Measurements from ENCODE around the gene C10orf53. TPM values are rescaled to one million over a fixed set of nuclear protein-coding genes. Genes with fewer than 3 reads are reported as not detected.

C10orf53 gene
- total RNA-seq, 1 donor from 2014 or later, result not detected

- DNase-seq (ENCODE audit: low spot score), result no peak
- Histone ChIP-seq H3K79me2 (ENCODE audit: low read depth) (no peaks in the 10 kb centered on the region), H3K27me3 (peaks cover 57% of the 10 kb centered on the region), H3K4me2 (no peak overlapping the region), H3K27ac (no peak overlapping the region), H3K36me3 (no peaks in the 10 kb centered on the region), H2AFZ (replicated peaks) (no peak overlapping the region), H3K9ac (no peak overlapping the region), H4K20me1 (ENCODE audit: low read depth) (no peaks in the 10 kb centered on the region), H3F3A (ENCODE audit: low read depth) (no peaks in the 10 kb centered on the region), H3K4me3 (no peak overlapping the region), H3K4me1 (peaks cover 9% of the 10 kb centered on the region), H3K9me3 (ENCODE audit: low read depth) (no peaks in the 10 kb centered on the region)
- H3K4me1 Mint-ChIP-seq, result peaks cover 9% of the 10 kb centered on the region
- no peak overlapping the region for H3K4me3 Mint-ChIP-seq
- H3K9me3 Mint-ChIP-seq, result peaks cover 8% of the 10 kb centered on the region
- H3K36me3 Mint-ChIP-seq, result no peaks in the 10 kb centered on the region
- TF ChIP-seq EZH2phosphoT487 (IDR thresholded peaks at IDR 0.05) (no peak), EZH2 (IDR thresholded peaks at IDR 0.05) (no peak), CTCF (IDR thresholded peaks at IDR 0.05) (no peak)
- peaks cover 13% of the 10 kb centered on the region for H3K27me3 Mint-ChIP-seq (ENCODE audit: insufficient read depth, low read depth)
- no peak overlapping the region for H3K27ac Mint-ChIP-seq
Observed at GRCh38 chr10:49682879-49683278, 3.4 kb downstream of the C10orf53 start.

GRCh38 chr10:49686651-49687050, 7.2 kb downstream of the C10orf53 start:
- Histone ChIP-seq H3K4me1 (peaks cover 11% of the 10 kb centered on the region), H3F3A (ENCODE audit: low read depth) (no peaks in the 10 kb centered on the region), H3K79me2 (ENCODE audit: low read depth) (no peaks in the 10 kb centered on the region), H3K27ac (no peak overlapping the region), H4K20me1 (ENCODE audit: low read depth) (no peaks in the 10 kb centered on the region), H3K9me3 (ENCODE audit: low read depth) (no peaks in the 10 kb centered on the region), H3K36me3 (no peaks in the 10 kb centered on the region), H3K4me2 (no peak overlapping the region), H3K27me3 (peaks cover 59% of the 10 kb centered on the region), H3K4me3 (no peak overlapping the region), H2AFZ (replicated peaks) (no peak overlapping the region), H3K9ac (no peak overlapping the region)
- Mint-ChIP-seq H3K27me3 (ENCODE audit: insufficient read depth, low read depth) (peaks cover 16% of the 10 kb centered on the region), H3K4me3 (no peak overlapping the region), H3K4me1 (peaks cover 31% of the 10 kb centered on the region), H3K9me3 (peaks cover 8% of the 10 kb centered on the region), H3K36me3 (no peaks in the 10 kb centered on the region), H3K27ac (no peak overlapping the region)
- TF ChIP-seq EZH2 (IDR thresholded peaks at IDR 0.05), result no peak
- TF ChIP-seq CTCF (IDR thresholded peaks at IDR 0.05), result no peak
- TF ChIP-seq EZH2phosphoT487 (IDR thresholded peaks at IDR 0.05), result no peak
- DNase-seq (ENCODE audit: low spot score), result no peak

- Histone ChIP-seq H3K79me2 (ENCODE audit: low read depth) (no peaks in the 10 kb centered on the region), H3K27ac (no peak overlapping the region), H3K4me2 (peak overlapping the region; percentile 38), H3K4me1 (peaks cover 11% of the 10 kb centered on the region), H3K36me3 (no peaks in the 10 kb centered on the region), H3K4me3 (no peak overlapping the region), H3K9ac (no peak overlapping the region), H3K27me3 (peaks cover 70% of the 10 kb centered on the region), H2AFZ (replicated peaks) (no peak overlapping the region), H3K9me3 (ENCODE audit: low read depth) (no peaks in the 10 kb centered on the region), H4K20me1 (ENCODE audit: low read depth) (no peaks in the 10 kb centered on the region), H3F3A (ENCODE audit: low read depth) (no peaks in the 10 kb centered on the region)
- TF ChIP-seq EZH2phosphoT487 (IDR thresholded peaks at IDR 0.05), result no peak
- TF ChIP-seq EZH2 (IDR thresholded peaks at IDR 0.05), result no peak
- TF ChIP-seq CTCF (IDR thresholded peaks at IDR 0.05), result no peak
- peak; percentile 18 for DNase-seq (ENCODE audit: low spot score)
- no peak overlapping the region for H3K27ac Mint-ChIP-seq
- H3K4me3 Mint-ChIP-seq, result no peak overlapping the region
- peaks cover 31% of the 10 kb centered on the region for H3K4me1 Mint-ChIP-seq
- H3K9me3 Mint-ChIP-seq, result peaks cover 8% of the 10 kb centered on the region
- H3K27me3 Mint-ChIP-seq (ENCODE audit: insufficient read depth, low read depth), result peaks cover 16% of the 10 kb centered on the region
- H3K36me3 Mint-ChIP-seq, result no peaks in the 10 kb centered on the region
Observed at GRCh38 chr10:49688261-49688846, 8.9 kb downstream of the C10orf53 start.
